Neuronal stem cell (in vitro differentiated cells): Measurements from ENCODE around the gene C1QTNF6. TPM values are rescaled to one million over a fixed set of nuclear protein-coding genes. Genes with fewer than 3 reads are reported as not detected.

Source experiments
- DNase-seq: peaks from one replicate; pipeline ENCODE4 v3.0.0-alpha.2; 2013; ENCODE audit warnings: low spot score
- H2AFZ ChIP-seq: one replicate; pipeline ENCODE4 v1.6.1; 2013; ENCODE audit warnings: mild to moderate bottlenecking, low read length, inconsistent platforms
- H2AK5ac ChIP-seq: 2 replicates; pipeline ENCODE4 v1.6.1; 2013; ENCODE audit warnings: low read depth, mild to moderate bottlenecking, inconsistent platforms, low read length, moderate library complexity, mixed read lengths
- H2BK120ac ChIP-seq: 2 replicates; pipeline ENCODE4 v1.6.1; 2013; ENCODE audit warnings: low read depth, mild to moderate bottlenecking, inconsistent platforms, low read length, moderate library complexity, mixed read lengths
- H2BK12ac ChIP-seq: one replicate; pipeline ENCODE4 v1.6.1; 2013; ENCODE audit warnings: low read length, inconsistent platforms
- H2BK15ac ChIP-seq: 2 replicates; pipeline ENCODE4 v1.6.1; 2013; ENCODE audit warnings: mild to moderate bottlenecking, low read length, inconsistent platforms, mixed read lengths
- H2BK5ac ChIP-seq: one replicate; pipeline ENCODE4 v1.6.1; 2013; ENCODE audit warnings: inconsistent platforms, mild to moderate bottlenecking, low read length, moderate library complexity
- H3K14ac ChIP-seq: one replicate; pipeline ENCODE4 v1.6.1; 2013; ENCODE audit warnings: low read length, inconsistent platforms
- H3K18ac ChIP-seq: 2 replicates; pipeline ENCODE4 v1.6.1; 2013; ENCODE audit warnings: low read length, inconsistent platforms
- H3K23ac ChIP-seq: 2 replicates; pipeline ENCODE4 v1.6.1; 2013; ENCODE audit warnings: low read depth, mild to moderate bottlenecking, mixed read lengths, low read length, inconsistent platforms; ENCODE audit not compliant: poor library complexity
- H3K27ac ChIP-seq: replicated peaks from 3 replicates; pipeline ENCODE4 v1.5.1; 2013; ENCODE audit warnings: low read length, inconsistent platforms
- H3K27me3 ChIP-seq, 3 experiments: 2 replicates each; pipeline ENCODE4 v1.6.1; 2013; ENCODE audit warnings: low read length in 3 of 3, mild to moderate bottlenecking in 2 of 3, inconsistent platforms in 1 of 3, low read depth in 1 of 3, mixed read lengths in 1 of 3, moderate library complexity in 1 of 3; ENCODE audit not compliant: control insufficient read depth in 3 of 3, insufficient read depth in 3 of 3
- H3K36me3 ChIP-seq, 2 donors: replicated peaks in 1 of 2; 2 replicates each; pipeline ENCODE4 v1.6.1; 2013; ENCODE audit warnings: low read length in 2 of 2; ENCODE audit not compliant: control insufficient read depth in 2 of 2, insufficient read depth in 2 of 2
- H3K4ac ChIP-seq: 2 replicates; pipeline ENCODE4 v1.6.1; 2013; ENCODE audit warnings: inconsistent platforms, mild to moderate bottlenecking, low read length, moderate library complexity
- H3K4me1 ChIP-seq, 2 donors: 1 replicate in 1 of 2; 2 replicates in 1 of 2; pipeline ENCODE4 v1.6.1; 2013; ENCODE audit warnings: low read length in 2 of 2, low read depth in 1 of 2; ENCODE audit not compliant: control insufficient read depth in 2 of 2, insufficient read depth in 1 of 2
- H3K4me2 ChIP-seq: one replicate; pipeline ENCODE4 v1.6.1; 2013; ENCODE audit warnings: mild to moderate bottlenecking, low read length, inconsistent platforms; ENCODE audit not compliant: insufficient read depth, poor library complexity, severe bottlenecking
- H3K4me3 ChIP-seq, 2 donors: 2 replicates each; pipeline ENCODE4 v1.5.1; 2013; ENCODE audit warnings: low read length in 2 of 2, mild to moderate bottlenecking in 2 of 2, inconsistent platforms in 1 of 2, moderate library complexity in 1 of 2
- H3K79me1 ChIP-seq: one replicate; pipeline ENCODE4 v1.6.1; 2013; ENCODE audit warnings: low read depth, mild to moderate bottlenecking, inconsistent platforms, low read length, moderate library complexity
- H3K9ac ChIP-seq: one replicate; pipeline ENCODE4 v1.6.1; 2013; ENCODE audit warnings: mild to moderate bottlenecking, low read depth, low read length, inconsistent platforms; ENCODE audit not compliant: poor library complexity
- H3K9me3 ChIP-seq, 2 donors: replicated peaks in 1 of 2; 2 replicates each; pipeline versions ENCODE3 to v1.6.1; 2013; ENCODE audit warnings: low read length in 2 of 2, mild to moderate bottlenecking in 2 of 2, inconsistent platforms in 1 of 2, low read depth in 1 of 2, mixed read lengths in 1 of 2, moderate library complexity in 1 of 2; ENCODE audit not compliant: control insufficient read depth in 2 of 2, insufficient read depth in 1 of 2
- H4K8ac ChIP-seq: one replicate; pipeline ENCODE4 v1.6.1; 2013; ENCODE audit warnings: low read depth, mild to moderate bottlenecking, inconsistent platforms, low read length, moderate library complexity
- H4K91ac ChIP-seq: one replicate; pipeline ENCODE4 v1.6.1; 2013; ENCODE audit warnings: low read length, low read depth, mild to moderate bottlenecking, inconsistent platforms; ENCODE audit not compliant: poor library complexity
- WGBS, 2 donors: extraction: QIAGEN DNeasy Blood & Tissue Kit; methylation state at CpG; one replicate each; pipeline ENCODE4 v1.1.7; 2013; ENCODE audit warnings: missing lambda C conversion rate in 2 of 2, mixed read lengths in 1 of 2; ENCODE audit not compliant: insufficient read length in 2 of 2, insufficient replicate concordance in 1 of 2; ENCODE audit errors: extremely low coverage in 2 of 2; 5-methylcytosine and 5-hydroxymethylcytosine counted together
- polyA plus RNA-seq, 2 experiments: library from polyadenylated mRNA; stranded (reverse); fragments of 200-250 nt; gene quantifications; one replicate each; pipeline ENCODE4 v1.2.3, GENCODE V29; 2013

The C1QTNF6 gene
- polyA plus RNA-seq (2013, experiment 1 of 2): 17.0 TPM
- 18.2 TPM for polyA plus RNA-seq (2013, experiment 2 of 2)

GRCh38 chr22:37187891-37188761, at the start of gene C1QTNF6:
Gene C1QTNF6 (minus strand): TSS chr22:37188247. CDS start chr22:37188213, 34 bp downstream.
- Histone ChIP-seq H2BK120ac (no peak within 1 kb of the TSS), H2AFZ (peak within 1 kb of the TSS; percentile 72), H4K8ac (no peak within 1 kb of the TSS), H3K4me2 (peak within 1 kb of the TSS; percentile 51), H3K79me1 (no peaks in the 10 kb centered on the region), H3K23ac (no peak within 1 kb of the TSS), H3K27me3 (no peaks in the 10 kb centered on the region), H3K36me3 (peaks cover 0 to 34% of the 10 kb centered on the region in 2 donors), H2BK5ac (peak within 1 kb of the TSS; percentile 40), H3K14ac (no peak within 1 kb of the TSS), H3K9ac (peak within 1 kb of the TSS; percentile 46), H3K18ac (peak within 1 kb of the TSS; percentile 96), H3K27ac (peak within 1 kb of the TSS; percentile 91), H3K4ac (no peak within 1 kb of the TSS), H2BK15ac (peak within 1 kb of the TSS; percentile 22), H3K4me3 (peak within 1 kb of the TSS in 1 of 2 donors; percentile 89), H3K9me3 (peaks cover 0 to 21% of the 10 kb centered on the region in 2 donors), H2AK5ac (peak within 1 kb of the TSS; percentile 42), H2BK12ac (no peak within 1 kb of the TSS), H3K4me1 (peaks cover 10 to 25% of the 10 kb centered on the region in 2 donors), H4K91ac (no peak within 1 kb of the TSS)
- peak; percentile 64 for DNase-seq
- no CpG with 5 or more reads among the region's 17 CpGs for WGBS, 2 donors

GRCh38 chr22:37235897-37236607, 48.0 kb upstream of the C1QTNF6 start:
- Histone ChIP-seq H2BK120ac (peak overlapping the region; percentile 69), H3K4me3 (no peak overlapping the region), H2BK5ac (no peak overlapping the region), H2BK12ac (no peak overlapping the region), H2AK5ac (peak overlapping the region; percentile 74), H2BK15ac (peak overlapping the region; percentile 21), H4K91ac (no peak overlapping the region), H3K18ac (no peak overlapping the region), H3K36me3 (no peaks in the 10 kb centered on the region), H3K4ac (no peak overlapping the region), H3K9ac (no peak overlapping the region), H3K4me1 (peaks cover 0 to 3% of the 10 kb centered on the region in 2 donors), H3K9me3 (no peaks in the 10 kb centered on the region), H3K79me1 (no peaks in the 10 kb centered on the region), H3K27ac (no peak overlapping the region), H3K27me3 (peaks cover 0 to 52% (median 0%) of the 10 kb centered on the region in 3 experiments), H4K8ac (no peak overlapping the region), H3K14ac (no peak overlapping the region), H3K4me2 (no peak overlapping the region), H2AFZ (no peak overlapping the region), H3K23ac (no peak overlapping the region)
- no peak for DNase-seq
- WGBS, 2 donors: no CpG with 5 or more reads among the region's 3 CpGs

DNA sequence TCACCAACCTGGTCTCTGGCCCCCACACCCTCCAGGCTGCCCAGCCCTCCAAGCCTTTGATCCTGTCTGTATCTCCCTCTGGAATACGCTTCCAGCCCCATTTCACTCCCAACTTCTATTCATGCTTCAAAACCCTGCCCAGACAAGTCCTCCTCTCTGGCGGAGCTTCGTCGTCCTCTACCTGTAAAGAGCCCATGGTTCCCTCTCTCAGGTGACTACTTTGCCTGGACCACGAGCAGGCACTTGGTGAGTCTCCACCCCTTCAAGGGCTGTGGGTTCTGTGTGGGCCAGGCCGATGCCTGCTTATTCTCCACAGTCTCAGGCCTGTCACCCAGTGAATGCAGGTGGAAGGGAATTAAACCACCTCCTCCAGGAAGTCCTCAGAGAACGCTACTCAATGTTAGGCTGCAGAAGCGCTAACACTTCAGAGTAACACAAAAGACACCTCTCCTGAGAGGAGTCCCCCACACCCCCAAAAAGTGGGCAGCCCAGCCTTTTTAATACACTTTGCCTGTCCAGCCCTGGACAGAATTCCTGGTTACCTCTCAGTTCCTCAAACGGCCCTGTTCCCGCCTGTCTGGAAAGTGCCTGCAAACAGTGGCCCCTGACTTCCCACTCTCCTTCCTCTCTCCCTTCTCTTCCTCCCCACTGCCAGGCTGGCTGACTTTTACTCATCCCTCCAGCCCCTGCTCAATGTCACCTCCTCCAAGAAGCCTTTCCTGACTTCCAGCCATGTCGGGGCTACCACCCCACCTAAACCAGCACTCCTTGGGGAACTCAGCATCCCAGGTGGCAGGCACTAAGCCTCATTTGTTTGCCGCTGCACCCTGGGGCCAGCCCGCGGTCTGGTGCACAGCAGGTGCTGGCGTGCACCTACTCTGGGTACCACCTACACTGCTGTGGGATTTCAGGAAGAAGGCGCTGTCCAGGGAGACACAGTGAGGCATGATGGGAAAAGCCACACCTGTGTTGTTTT, 47.0 kb upstream of the C1QTNF6 start:
- no peak for DNase-seq
- H3K27me3 ChIP-seq: peaks cover 0 to 50% (median 0%) of the 10 kb centered on the region in 3 experiments

More for the DNA sequence above, 47.0 kb upstream of the C1QTNF6 start:
- peak overlapping the region; percentile 10 for H3K14ac ChIP-seq
- no peaks in the 10 kb centered on the region for H3K79me1 ChIP-seq
- no peak overlapping the region for H4K91ac ChIP-seq
- H3K4me1 ChIP-seq: peaks cover 0 to 3% of the 10 kb centered on the region in 2 donors
- H2BK15ac ChIP-seq: peak overlapping the region; percentile 63
- H4K8ac ChIP-seq: no peak overlapping the region
- H3K9me3 ChIP-seq: no peaks in the 10 kb centered on the region
- H3K36me3 ChIP-seq: no peaks in the 10 kb centered on the region
- peak overlapping the region; percentile 66 for H3K18ac ChIP-seq
- H2BK120ac ChIP-seq: peak overlapping the region; percentile 69
- H3K23ac ChIP-seq: peak overlapping the region; percentile 9
- WGBS, 2 donors: no CpG with 5 or more reads among the region's 16 CpGs
- peak overlapping the region; percentile 89 for H2AK5ac ChIP-seq
- H3K4me2 ChIP-seq: no peak overlapping the region
- H2BK5ac ChIP-seq: peak overlapping the region; percentile 60
- no peak overlapping the region for H2AFZ ChIP-seq
- peak overlapping the region; percentile 72 for H3K4ac ChIP-seq
- no peak overlapping the region for H2BK12ac ChIP-seq
- H3K4me3 ChIP-seq: peak overlapping the region in 1 of 2 donors; percentile 7
- H3K27ac ChIP-seq: no peak overlapping the region
- H3K9ac ChIP-seq: no peak overlapping the region
